OCI-LY1 (cell line): ENCODE results near the gene VAV2.

Experiments
- H2AFZ ChIP-seq: fragments of 200-600 bp; sonication (generic), shearing (Covaris generic); 2 replicates; pipeline ENCODE4 v1.6.0; 2014; ENCODE audit warnings: antibody characterized with exemption, mild to moderate bottlenecking, low read length
- H3F3A ChIP-seq: fragments of 200-600 bp; sonication (generic), shearing (Covaris generic); 2 replicates; pipeline ENCODE4 v1.6.0; 2014; ENCODE audit warnings: mild to moderate bottlenecking, antibody characterized with exemption, low read length, moderate library complexity; ENCODE audit not compliant: insufficient read depth
- H3K27ac ChIP-seq: fragments of 200-600 bp; sonication (generic); 2 replicates; pipeline ENCODE4 v1.5.1; 2014; ENCODE audit warnings: low read length, mixed run types, mild to moderate bottlenecking, low read depth; ENCODE audit not compliant: poor library complexity, severe bottlenecking
- H3K27me3 ChIP-seq: fragments of 200-600 bp; sonication (generic); 2 replicates; pipeline ENCODE4 v1.6.0; 2014; ENCODE audit warnings: antibody characterized with exemption, mild to moderate bottlenecking, low read length, moderate library complexity; ENCODE audit not compliant: insufficient read depth
- H3K36me3 ChIP-seq: fragments of 200-600 bp; sonication (generic); 2 replicates; pipeline ENCODE4 v1.6.1; 2014; ENCODE audit warnings: mild to moderate bottlenecking, antibody characterized with exemption, low read length, moderate library complexity, mixed read lengths; ENCODE audit not compliant: insufficient read depth
- H3K4me1 ChIP-seq: fragments of 200-600 bp; sonication (generic); 2 replicates; pipeline ENCODE4 v1.5.1; 2014; ENCODE audit warnings: mild to moderate bottlenecking, low read length, moderate library complexity; ENCODE audit not compliant: insufficient read depth, severe bottlenecking
- H3K4me2 ChIP-seq: fragments of 200-600 bp; sonication (generic), shearing (Covaris generic); 2 replicates; pipeline ENCODE4 v1.6.1; 2014; ENCODE audit warnings: low read length
- H3K4me3 ChIP-seq: fragments of 200-600 bp; sonication (generic); 2 replicates; pipeline ENCODE4 v1.5.1; 2014; ENCODE audit warnings: low read length, low read depth, mild to moderate bottlenecking, mixed read lengths; ENCODE audit not compliant: poor library complexity, severe bottlenecking
- H3K79me2 ChIP-seq: fragments of 200-600 bp; shearing (Covaris generic); 2 replicates; pipeline ENCODE4 v1.6.1; 2016; ENCODE audit warnings: mixed run types, low read length, mixed read lengths; ENCODE audit not compliant: insufficient read depth
- H3K9ac ChIP-seq: fragments of 200-600 bp; sonication (generic), shearing (Covaris generic); 2 replicates; pipeline ENCODE4 v1.6.1; 2014; ENCODE audit warnings: mild to moderate bottlenecking, low read length, mixed read lengths
- H3K9me2 ChIP-seq: fragments of 200-600 bp; sonication (generic), shearing (Covaris generic); 2 replicates; pipeline ENCODE4 v1.6.1; 2014; ENCODE audit warnings: low read depth, mild to moderate bottlenecking, low read length, mixed read lengths
- H3K9me3 ChIP-seq: fragments of 200-600 bp; shearing (Covaris generic); 2 replicates; pipeline ENCODE4 v1.6.1; 2014; ENCODE audit warnings: low read length, mixed read lengths
- H4K20me1 ChIP-seq: fragments of 200-600 bp; sonication (generic), shearing (Covaris generic); 2 replicates; pipeline ENCODE4 v1.6.0; 2016; ENCODE audit warnings: mild to moderate bottlenecking, low read length; ENCODE audit not compliant: insufficient read depth
- CTCF ChIP-seq: fragments of 200-600 bp; sonication (generic), shearing (Covaris generic); IDR thresholded peaks from 2 replicates; pipeline ENCODE4 v1.5.1; 2017; ENCODE audit warnings: mild to moderate bottlenecking, antibody characterized with exemption, low read length, moderate library complexity, mixed read lengths
- EZH2 ChIP-seq: fragments of 200-600 bp; sonication (generic), shearing (Covaris generic); IDR thresholded peaks from 2 replicates; pipeline ENCODE4 v1.8.0; 2017; ENCODE audit warnings: borderline replicate concordance, mixed run types, mild to moderate bottlenecking, antibody characterized with exemption, low read length, moderate library complexity, mixed read lengths

Gene VAV2

DNA sequence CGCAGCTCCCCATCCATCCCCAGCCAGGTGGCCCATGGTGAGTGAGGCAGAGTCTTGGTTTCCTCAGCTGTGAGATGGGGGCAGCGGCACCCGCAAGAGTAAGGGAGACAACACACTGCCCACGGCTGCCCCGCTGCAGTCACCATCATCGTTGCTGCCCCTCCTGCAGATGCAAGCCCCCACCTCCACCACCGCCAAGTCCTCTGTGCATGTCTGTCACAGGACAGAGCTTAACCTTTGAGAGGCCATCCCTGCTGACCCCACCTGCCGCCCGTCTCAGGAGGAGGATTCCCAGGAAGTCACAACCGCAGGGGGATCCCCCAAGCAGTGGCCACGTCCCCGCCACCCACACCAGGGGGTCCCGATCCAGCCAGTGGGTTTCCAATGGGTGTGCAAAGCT is 113.7 kb downstream of the VAV2 start:
- no peaks in the 10 kb centered on the region for H3K4me1 ChIP-seq

DNA sequence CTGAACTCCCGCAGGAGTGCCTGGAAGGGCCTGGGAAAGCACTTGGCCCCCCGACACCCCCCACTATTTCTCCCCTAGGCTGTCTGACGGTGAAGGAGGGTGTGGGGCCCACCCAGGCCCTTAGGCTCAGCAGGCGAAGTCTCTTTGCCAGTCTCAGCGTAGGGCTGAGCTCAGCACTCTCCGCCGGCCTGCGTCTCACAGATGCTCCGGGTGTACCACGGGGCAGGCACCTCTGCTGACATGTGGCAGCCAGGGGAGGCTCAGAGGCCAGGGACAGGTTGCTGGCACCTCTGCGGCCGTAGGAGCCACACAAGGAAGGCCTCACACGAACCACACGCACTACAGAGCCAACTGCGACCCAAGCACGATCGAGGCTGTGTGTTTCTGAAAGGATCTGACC is 114.2 kb downstream of the VAV2 start:
- no peaks in the 10 kb centered on the region for H3F3A ChIP-seq
- no peak overlapping the region for H3K4me3 ChIP-seq
- no peaks in the 10 kb centered on the region for H3K9me3 ChIP-seq
- H3K9me2 ChIP-seq: no peaks in the 10 kb centered on the region
- no peaks in the 10 kb centered on the region for H4K20me1 ChIP-seq
- no peak overlapping the region for H3K9ac ChIP-seq
- no peak for TF ChIP-seq EZH2
- TF ChIP-seq CTCF: no peak
- H3K27me3 ChIP-seq: peaks cover 9% of the 10 kb centered on the region; the same call in 1 of the 2 replicates
- H3K4me1 ChIP-seq: no peaks in the 10 kb centered on the region
- H3K4me2 ChIP-seq: no peak overlapping the region
- no peak overlapping the region for H3K27ac ChIP-seq
- H2AFZ ChIP-seq: no peak overlapping the region
- no peaks in the 10 kb centered on the region for H3K79me2 ChIP-seq
- H3K36me3 ChIP-seq: no peaks in the 10 kb centered on the region

More for the DNA sequence above, 113.7 kb downstream of the VAV2 start:
- Histone ChIP-seq H2AFZ (no peak overlapping the region), H3K27ac (no peak overlapping the region), H3K4me3 (no peak overlapping the region), H3K9ac (no peak overlapping the region), H3K9me3 (no peaks in the 10 kb centered on the region), H3K36me3 (no peaks in the 10 kb centered on the region), H3K9me2 (no peaks in the 10 kb centered on the region), H3K4me2 (no peak overlapping the region), H3K27me3 (peaks cover 6% of the 10 kb centered on the region; the same call in 1 of the 2 replicates), H3F3A (no peaks in the 10 kb centered on the region), H3K79me2 (no peaks in the 10 kb centered on the region), H4K20me1 (no peaks in the 10 kb centered on the region)
- TF ChIP-seq EZH2: no peak
- TF ChIP-seq CTCF: no peak

DNA sequence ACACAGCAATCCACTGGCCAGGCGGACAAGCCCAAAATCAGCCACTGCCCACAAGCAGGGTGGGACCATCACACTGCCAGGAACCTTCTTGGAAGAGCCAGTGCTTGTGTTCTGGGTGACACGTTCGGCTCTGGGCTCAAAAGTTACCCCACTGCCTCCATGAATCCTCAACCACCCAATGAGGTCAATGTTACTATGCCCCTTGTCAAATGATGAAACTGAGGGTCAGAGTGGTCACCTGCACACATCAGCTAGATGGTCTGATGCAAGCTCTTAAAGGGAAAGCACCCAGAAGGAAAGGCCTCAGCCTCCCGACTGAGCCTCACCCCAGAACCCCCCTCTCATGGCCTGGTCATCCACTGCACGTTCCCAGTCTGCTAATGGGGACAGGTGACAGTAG is 114.8 kb downstream of the VAV2 start:
- Histone ChIP-seq H3K4me2 (no peak overlapping the region), H3K9me3 (no peaks in the 10 kb centered on the region), H3F3A (no peaks in the 10 kb centered on the region), H3K36me3 (no peaks in the 10 kb centered on the region), H3K9me2 (no peaks in the 10 kb centered on the region), H3K27ac (no peak overlapping the region), H3K4me3 (no peak overlapping the region), H3K79me2 (no peaks in the 10 kb centered on the region), H3K27me3 (peaks cover 9% of the 10 kb centered on the region; the same call in 1 of the 2 replicates), H2AFZ (no peak overlapping the region), H3K9ac (no peak overlapping the region), H3K4me1 (no peaks in the 10 kb centered on the region), H4K20me1 (no peaks in the 10 kb centered on the region)
- no peak for TF ChIP-seq CTCF
- TF ChIP-seq EZH2: no peak
